Esophagus squamous epithelium (tissue), 5 donors: ENCODE measurements around the gene DCP1B. TPM values are rescaled to one million over a fixed set of nuclear protein-coding genes. Genes with fewer than 3 reads are reported as not detected.

Experiments
- DNase-seq: peaks from one replicate; lab custom pipeline; 2025; lab: John Stamatoyannopoulos, UW
- H3K27ac ChIP-seq, 4 donors: fragments of 200-600 bp; sonication (generic); one replicate each; pipeline ENCODE4 v1.5.1; 2016 to 2019; ENCODE audit warnings: mild to moderate bottlenecking in 1 of 4
- H3K27me3 ChIP-seq, 4 donors: fragments of 200-600 bp; sonication (generic); 1 replicate in 3 of 4; 2 replicates in 1 of 4; pipeline versions ENCODE4 v1.5.1 to v1.6.0; 2017 to 2021; ENCODE audit warnings: antibody characterized with exemption in 1 of 4
- H3K36me3 ChIP-seq, 3 donors: fragments of 200-600 bp; sonication (generic); one replicate each; pipeline ENCODE4 v1.5.1; 2016 to 2019
- H3K4me1 ChIP-seq, 3 donors: fragments of 200-600 bp; sonication (generic); one replicate each; pipeline ENCODE4 v1.5.1; 2017 to 2019
- H3K4me3 ChIP-seq, 4 donors: fragments of 200-600 bp; sonication (generic); 1 replicate in 3 of 4; 2 replicates in 1 of 4; pipeline ENCODE4 v1.5.1; 2016 to 2019; ENCODE audit warnings: mild to moderate bottlenecking in 2 of 4, moderate library complexity in 1 of 4
- H3K9me3 ChIP-seq, 3 donors: fragments of 200-600 bp; sonication (generic); one replicate each; pipeline ENCODE4 v1.5.1; 2016 to 2019
- CTCF ChIP-seq, 6 experiments: fragments of 450-650 bp in 4 of 6; fragments of 200-600 bp in 2 of 6; sonication (generic) in 2 of 6; IDR thresholded peaks; one replicate each; pipeline ENCODE4 v1.5.1; 2016 to 2019; ENCODE audit warnings: antibody characterized with exemption in 6 of 6, mild to moderate bottlenecking in 4 of 6, moderate library complexity in 4 of 6
- POLR2A ChIP-seq, 4 donors: fragments of 450-650 bp; IDR thresholded peaks; one replicate each; pipeline ENCODE4 v1.6.1; 2017; ENCODE audit warnings: antibody characterized with exemption in 4 of 4, mild to moderate bottlenecking in 4 of 4, moderate library complexity in 3 of 4
- WGBS, 2 donors: methylation state at CpG; one replicate each; pipeline ENCODE4 v1.1.5; 2018; 5-methylcytosine and 5-hydroxymethylcytosine counted together
- intact Hi-C: fragments of 100-400 bp; cut with DNase I; formaldehyde crosslinking; loops from one replicate; pipeline ENCODE4 v1.15.0; 2022
- total RNA-seq, 4 donors: library from RNA; depleted of rRNA; stranded (reverse); fragments of >200 nt; gene quantifications; one replicate each; pipeline ENCODE4 v1.1.0, GENCODE V29; 2016
- donor health status: DM: yes; HTN: yes; CAD: no.

Gene DCP1B
- total RNA-seq, 4 donors from 2014 or later: 4.0 to 15.5 (median 10.8) TPM

- no peaks in the 10 kb centered on the region for H3K27me3 ChIP-seq
- DNase-seq: no peak
- no peaks in the 10 kb centered on the region for H3K9me3 ChIP-seq
- WGBS, 2 donors: 91 to 94% methylated on average over 8 to 9 of the region's 12 CpGs
- H3K4me3 ChIP-seq: no peak overlapping the region
- peaks cover 5 to 24% (median 7%) of the 10 kb centered on the region in 3 donors for H3K4me1 ChIP-seq
- peak overlapping the region in 1 of 4 donors; percentile 17 for H3K27ac ChIP-seq
- no peak for TF ChIP-seq CTCF (IDR thresholded peaks at IDR 0.05)
- no peak for TF ChIP-seq POLR2A (IDR thresholded peaks at IDR 0.05)
- intact Hi-C loops: loop anchor here (5.0 to 10.0 kb wide), 2 partner anchors 140 to 293 kb away; no protein-coding TSS in a partner anchor
- peaks cover 0 to 37% (median 0%) of the 10 kb centered on the region in 3 donors for H3K36me3 ChIP-seq
Observed at GRCh38 chr12:1937481-1938224, 66.6 kb downstream of the DCP1B start.

GRCh38 chr12:1936406-1937320 lies 67.6 kb downstream of the DCP1B start:
- Histone ChIP-seq H3K27ac (peak overlapping the region in 2 of 4 donors; percentile 17 to 46), H3K27me3 (no peaks in the 10 kb centered on the region), H3K36me3 (peaks cover 0 to 35% (median 0%) of the 10 kb centered on the region in 3 donors), H3K9me3 (no peaks in the 10 kb centered on the region), H3K4me3 (no peak overlapping the region), H3K4me1 (peaks cover 5 to 32% (median 7%) of the 10 kb centered on the region in 3 donors)
- WGBS, 2 donors: 62 to 64% methylated on average over 18 to 20 of the region's 25 CpGs
- no peak for DNase-seq
- TF ChIP-seq POLR2A (IDR thresholded peaks at IDR 0.05): no peak
- intact Hi-C loops: loop anchor here (5.0 to 10.0 kb wide), 2 partner anchors 139 to 292 kb away; no protein-coding TSS in a partner anchor

- Histone ChIP-seq H3K9me3 (no peaks in the 10 kb centered on the region), H3K27ac (no peak overlapping the region), H3K4me1 (peaks cover 5 to 32% (median 7%) of the 10 kb centered on the region in 3 donors), H3K4me3 (no peak overlapping the region), H3K27me3 (peaks cover 0 to 6% (median 0%) of the 10 kb centered on the region in 4 donors), H3K36me3 (peaks cover 0 to 27% (median 0%) of the 10 kb centered on the region in 3 donors)
- DNase-seq: no peak
- intact Hi-C loops: loop anchor here (5.0 to 10.0 kb wide), 2 partner anchors 139 to 291 kb away; no protein-coding TSS in a partner anchor
- WGBS, 2 donors: 72 to 84% methylated on average over 18 to 20 of the region's 21 CpGs
- TF ChIP-seq CTCF (IDR thresholded peaks at IDR 0.05): no peak
- no peak for TF ChIP-seq POLR2A (IDR thresholded peaks at IDR 0.05)
Observed at GRCh38 chr12:1935700-1936378, 68.4 kb downstream of the DCP1B start.

GRCh38 chr12:1935242-1935641 lies 69.0 kb downstream of the DCP1B start:
- intact Hi-C loops: loop anchor here (5.0 to 10.0 kb wide), 2 partner anchors 138 to 290 kb away; no protein-coding TSS in a partner anchor
- no peaks in the 10 kb centered on the region for H3K9me3 ChIP-seq
- WGBS, 2 donors: 76 to 91% methylated on average over 4 to 6 of the region's 10 CpGs
- DNase-seq: no peak
- no peak overlapping the region for H3K27ac ChIP-seq
- peaks cover 0 to 21% (median 0%) of the 10 kb centered on the region in 3 donors for H3K36me3 ChIP-seq
- H3K4me1 ChIP-seq: peaks cover 5 to 31% (median 7%) of the 10 kb centered on the region in 3 donors
- peaks cover 0 to 11% (median 0%) of the 10 kb centered on the region in 4 donors for H3K27me3 ChIP-seq
- H3K4me3 ChIP-seq: no peak overlapping the region
- TF ChIP-seq POLR2A (IDR thresholded peaks at IDR 0.05) (no peak), CTCF (IDR thresholded peaks at IDR 0.05) (no peak)

GRCh38 chr12:1934831-1935230 lies 69.4 kb downstream of the DCP1B start:
- no peak for DNase-seq
- 80 to 85% methylated on average over 10 to 12 of the region's 12 CpGs for WGBS, 2 donors
- H3K4me1 ChIP-seq: peaks cover 5 to 27% (median 7%) of the 10 kb centered on the region in 3 donors

More at GRCh38 chr12:1934831-1935230, 69.4 kb downstream of the DCP1B start:
- Histone ChIP-seq H3K27ac (no peak overlapping the region), H3K9me3 (no peaks in the 10 kb centered on the region), H3K4me3 (no peak overlapping the region), H3K27me3 (peaks cover 0 to 11% (median 0%) of the 10 kb centered on the region in 4 donors), H3K36me3 (peaks cover 0 to 19% (median 0%) of the 10 kb centered on the region in 3 donors)
- intact Hi-C loops: loop anchor here (5.0 to 10.0 kb wide), 2 partner anchors 138 to 290 kb away; no protein-coding TSS in a partner anchor
- TF ChIP-seq CTCF (IDR thresholded peaks at IDR 0.05) (no peak), POLR2A (IDR thresholded peaks at IDR 0.05) (no peak)
